GM21526 (cell line): ENCODE measurements around the gene CIB1.

Experiments
- ATAC-seq: cut with Tn5 transposase; IDR thresholded peaks from one replicate; pipeline ENCODE4 v1.9.1; 2021; ENCODE audit warnings: moderate library complexity; ENCODE audit not compliant: unreplicated experiment, low FRiP score

Gene CIB1

DNA sequence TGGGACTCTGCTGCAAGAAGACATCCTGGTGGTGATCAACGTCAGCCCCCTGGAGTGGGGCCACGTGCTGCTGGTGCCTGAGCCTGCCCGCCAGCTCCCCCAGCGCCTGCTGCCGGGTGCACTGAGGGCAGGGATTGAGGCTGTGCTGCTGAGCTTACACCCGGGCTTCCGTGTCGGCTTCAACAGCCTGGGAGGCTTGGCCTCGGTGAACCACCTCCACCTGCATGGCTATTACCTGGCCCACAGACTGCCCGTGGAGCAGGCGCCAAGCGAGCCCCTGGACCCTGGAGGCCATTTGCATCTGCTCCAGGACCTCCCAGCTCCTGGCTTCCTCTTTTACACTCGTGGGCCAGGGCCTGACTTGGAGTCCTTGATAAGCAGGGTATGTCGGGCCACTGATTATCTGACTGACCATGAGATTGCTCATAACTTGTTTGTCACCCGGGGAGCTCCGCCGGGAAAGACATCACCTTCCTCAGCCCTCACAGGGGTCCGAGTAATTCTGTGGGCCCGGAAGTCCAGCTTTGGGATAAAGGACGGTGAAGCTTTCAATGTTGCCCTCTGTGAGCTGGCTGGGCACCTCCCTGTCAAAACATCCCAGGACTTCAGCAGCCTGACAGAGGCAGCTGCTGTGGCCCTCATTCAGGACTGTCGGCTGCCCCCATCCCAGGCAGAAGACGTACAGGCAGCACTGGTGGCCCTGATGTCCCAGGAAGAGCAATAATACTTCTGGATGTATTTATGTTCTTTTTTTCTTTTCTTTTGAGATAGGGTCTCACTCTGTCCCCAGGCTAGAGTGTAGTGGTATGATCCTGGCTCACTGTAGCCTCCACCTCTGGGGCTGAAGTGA, 7.8 kb upstream of the CIB1 start:
- ATAC-seq, result no peak

DNA sequence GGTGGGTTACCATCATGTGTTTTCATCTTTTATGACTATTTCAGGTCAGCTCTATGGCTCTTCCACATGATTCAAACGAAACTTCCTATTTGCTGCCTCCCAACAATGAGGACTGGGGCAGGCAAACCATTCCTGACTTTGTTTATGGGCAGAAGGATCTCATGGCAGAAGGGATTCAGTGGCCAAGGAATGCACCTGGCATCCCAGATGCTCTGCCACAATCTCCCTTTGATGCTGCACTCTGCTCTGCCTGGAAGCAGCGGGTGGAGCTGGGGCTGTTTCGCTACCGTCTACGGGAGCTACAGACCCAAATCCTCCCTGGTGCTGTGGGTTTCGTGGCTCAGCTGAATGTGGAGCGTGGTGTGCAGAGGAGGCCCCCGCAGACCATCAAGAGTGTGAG, 7.1 kb upstream of the CIB1 start:
- no peak for ATAC-seq

DNA sequence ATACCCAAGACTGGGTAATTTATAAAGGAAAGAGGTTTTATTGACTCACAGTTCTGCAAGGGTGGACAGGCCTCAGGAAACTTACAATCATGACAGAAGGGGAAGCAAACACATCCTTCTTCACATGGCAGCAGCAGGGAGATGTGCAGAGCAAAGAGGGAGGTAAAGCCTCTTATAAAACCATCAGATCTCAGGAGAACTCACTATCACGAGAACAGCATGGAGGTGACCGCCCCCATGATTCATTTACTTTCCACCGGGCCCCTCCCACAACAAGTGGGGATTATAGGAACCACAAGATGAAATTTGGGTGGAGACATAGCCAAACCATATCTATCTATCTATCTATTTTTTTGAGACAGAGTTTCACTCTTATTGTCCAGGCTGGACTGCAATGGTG, 5.6 kb upstream of the CIB1 start:
- ATAC-seq, result no peak

DNA sequence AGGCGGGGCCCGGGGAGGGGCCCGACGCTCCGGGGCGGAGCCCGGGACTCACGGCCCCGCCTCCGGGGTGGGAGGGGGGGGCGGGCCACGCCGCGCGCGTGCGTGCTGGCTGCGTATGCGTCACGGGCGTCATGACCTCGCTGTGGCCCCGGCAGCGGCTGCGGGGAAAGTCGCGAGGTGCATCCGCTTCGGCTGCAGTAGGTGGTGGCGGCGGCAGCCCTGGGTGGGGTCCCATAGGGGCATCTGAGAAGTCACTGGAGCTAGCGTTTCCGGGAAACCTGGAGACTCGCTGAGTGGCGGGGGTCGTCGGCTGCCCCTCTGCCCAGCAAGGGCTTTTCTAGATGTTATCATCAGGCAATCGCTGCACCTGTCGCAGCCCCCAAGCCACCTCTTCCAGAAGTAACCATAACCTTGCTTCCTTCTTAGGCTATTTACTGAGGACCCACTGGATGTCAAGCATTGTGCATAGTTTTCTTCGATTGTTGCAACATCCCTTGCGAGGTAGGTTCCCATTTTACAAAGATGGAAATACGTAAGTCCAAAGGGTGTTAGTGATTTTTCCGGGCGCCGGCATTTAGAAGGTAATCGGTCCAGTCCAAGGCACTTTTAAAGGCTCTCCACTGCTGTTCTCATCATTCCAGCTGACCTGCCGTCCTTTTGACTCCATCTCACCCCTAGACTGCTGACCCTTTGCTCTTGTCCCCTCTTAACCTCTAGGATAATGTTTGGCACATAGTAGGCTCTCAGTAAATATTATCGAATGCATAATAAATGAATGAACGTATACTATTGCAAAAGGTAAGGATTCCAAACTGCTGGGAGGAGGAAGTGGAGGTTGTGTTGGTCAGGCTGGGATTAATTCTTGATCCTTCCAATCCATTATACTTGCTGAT, 601 bp upstream of the CIB1 start, which contains the start of gene GDPGP1:
TSS of gene GDPGP1 (plus strand) at position 114 of the 893 bp plus-strand sequence. CDS start 6,700 bp downstream, outside the sequence.
- ATAC-seq, result peak; percentile 46

DNA sequence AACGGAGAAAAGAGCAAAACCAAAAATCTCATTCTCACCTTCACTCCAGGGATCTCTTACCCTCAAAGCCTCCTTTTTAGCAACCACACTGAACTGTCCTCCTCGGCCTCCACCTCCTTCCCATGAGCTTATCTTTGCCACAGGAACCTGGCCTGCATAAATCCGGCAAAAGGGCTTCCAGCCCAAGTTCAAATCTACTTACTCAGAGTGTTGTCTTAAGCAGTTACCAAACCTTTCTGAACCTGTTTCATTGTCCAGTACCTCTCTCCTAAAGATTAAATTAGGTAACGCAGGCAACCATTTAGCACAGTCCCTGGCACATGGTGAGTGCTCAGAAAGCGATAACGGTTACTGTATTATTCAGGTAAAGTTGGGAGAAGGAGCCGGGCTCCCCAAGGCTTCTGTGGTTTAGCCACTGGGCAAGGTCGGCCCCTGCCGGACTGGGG, 777 bp downstream of the CIB1 start:
- no peak for ATAC-seq

DNA sequence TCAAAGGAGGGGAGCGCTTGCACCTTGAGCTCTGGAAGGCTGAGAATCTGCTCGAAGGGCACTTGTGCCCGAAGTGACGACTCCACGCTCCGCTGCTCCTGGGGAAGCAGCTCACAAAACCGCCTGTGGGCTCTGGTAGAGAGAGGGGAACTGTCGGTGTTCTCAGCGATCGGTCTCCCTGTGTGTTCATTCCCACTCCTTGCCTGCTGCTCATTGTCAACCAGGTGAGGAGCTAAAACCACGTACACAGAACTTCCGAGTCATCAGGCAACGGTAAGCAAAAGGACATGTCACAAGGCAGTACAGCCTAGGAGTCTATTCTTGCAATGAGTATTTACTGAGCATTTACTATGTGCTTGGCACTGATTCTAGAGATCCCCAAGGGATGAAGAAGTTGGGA, 1.5 kb downstream of the CIB1 start:
- ATAC-seq, result no peak

DNA sequence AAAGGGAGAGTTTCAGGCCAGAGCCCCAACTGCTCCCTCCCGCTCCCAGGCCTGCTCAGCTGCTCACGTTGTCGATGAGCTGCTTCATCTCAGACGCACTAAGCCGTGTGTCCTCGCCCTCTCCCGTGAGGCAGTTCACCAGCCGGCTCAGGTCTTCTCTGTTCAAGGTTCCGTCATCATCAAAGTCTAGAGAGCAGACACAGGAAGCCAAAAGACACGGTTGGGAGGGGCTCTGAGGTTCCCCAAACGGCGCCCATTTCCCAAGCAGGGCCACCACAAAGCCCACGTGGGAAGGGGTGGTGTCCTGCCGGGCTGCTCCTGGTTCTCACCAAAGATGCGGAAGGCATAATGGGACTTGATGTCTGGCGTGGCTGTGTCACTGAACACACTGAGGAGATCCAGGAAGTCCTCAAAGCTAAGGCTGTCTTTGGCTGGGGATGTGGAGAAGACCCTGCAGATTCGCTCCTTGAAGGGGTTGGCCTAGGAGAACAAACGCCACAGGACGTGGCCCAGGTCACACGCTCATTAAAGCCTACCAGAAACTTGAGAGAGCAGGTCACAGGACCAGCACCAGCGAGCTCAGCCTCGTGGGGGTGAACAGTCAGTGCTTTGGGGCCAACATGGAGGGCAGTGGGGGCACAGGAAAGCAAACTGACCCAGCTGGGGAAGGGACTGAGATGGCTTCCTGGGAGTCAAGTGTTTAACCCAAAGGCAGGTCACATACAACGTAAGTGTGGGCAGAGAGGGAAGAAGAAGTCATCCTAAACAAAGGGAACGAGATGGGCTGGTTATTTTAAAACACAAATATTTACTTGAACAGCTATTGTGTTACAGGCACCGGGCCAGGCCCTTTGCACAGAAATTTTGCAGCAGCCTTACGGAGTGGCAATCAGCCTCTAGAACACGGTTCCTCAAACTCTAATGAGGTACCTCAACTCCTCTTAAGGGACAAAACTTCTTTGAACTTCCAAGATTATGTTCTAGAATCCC, 2.4 kb downstream of the CIB1 start:
- ATAC-seq, result no peak

DNA sequence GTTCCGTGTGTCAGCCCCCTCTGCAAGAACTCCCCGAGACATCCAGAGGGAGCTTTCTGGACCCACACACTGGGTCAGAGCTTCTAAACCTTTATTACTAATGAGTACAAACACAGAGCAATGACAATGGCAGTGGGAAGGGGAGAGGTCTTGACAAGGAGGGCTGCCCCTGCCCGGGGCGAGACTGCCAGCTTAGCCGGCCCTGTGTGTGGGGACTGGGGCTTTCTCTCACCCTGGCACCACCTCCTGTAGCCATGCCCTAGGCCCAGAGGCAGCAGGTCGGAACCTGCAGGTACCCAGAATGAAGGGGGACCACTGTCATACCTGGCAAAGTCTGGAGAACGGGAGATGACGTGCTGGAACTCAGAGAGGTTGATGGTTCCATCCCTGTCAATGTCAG, 3.1 kb downstream of the CIB1 start:
- no peak for ATAC-seq

DNA sequence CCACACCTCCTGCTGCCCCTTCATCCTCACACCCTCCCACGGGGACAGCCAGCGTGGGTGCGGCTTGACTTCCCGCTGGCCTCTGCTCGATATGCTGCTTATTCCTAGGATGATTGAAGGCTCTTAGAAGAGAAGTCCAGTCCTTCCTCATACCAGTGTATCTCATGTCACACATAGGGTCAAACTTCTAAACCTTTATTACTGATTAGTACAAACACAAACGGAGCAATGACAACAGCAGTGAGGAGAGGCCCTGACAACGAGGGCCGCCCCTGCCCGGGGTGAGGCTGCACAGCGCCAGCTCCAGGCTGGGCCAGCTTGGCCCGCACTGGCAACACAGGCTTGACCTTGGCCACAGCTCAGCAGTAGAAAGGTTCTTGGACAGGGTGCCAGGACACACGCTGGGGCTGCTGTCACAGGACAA, 3.7 kb downstream of the CIB1 start:
- no peak for ATAC-seq

DNA sequence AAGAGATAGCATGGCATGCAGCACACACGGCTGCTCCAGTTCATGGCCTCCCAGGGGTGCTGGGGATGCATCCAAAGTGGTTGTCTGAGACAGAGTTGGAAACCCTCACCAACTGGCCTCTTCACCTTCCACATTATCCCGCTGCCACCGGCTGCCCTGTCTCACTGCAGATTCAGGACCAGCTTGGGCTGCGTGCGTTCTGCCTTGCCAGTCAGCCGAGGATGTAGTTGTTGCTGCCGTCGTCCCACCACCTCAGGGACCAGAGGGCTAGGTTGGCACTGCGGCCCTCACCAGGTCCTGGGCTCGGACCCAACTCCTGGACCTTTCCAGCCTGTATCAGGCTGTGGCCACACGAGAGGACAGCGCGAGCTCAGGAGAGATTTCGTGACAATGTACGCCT, 4.8 kb downstream of the CIB1 start:
- ATAC-seq, result no peak

DNA sequence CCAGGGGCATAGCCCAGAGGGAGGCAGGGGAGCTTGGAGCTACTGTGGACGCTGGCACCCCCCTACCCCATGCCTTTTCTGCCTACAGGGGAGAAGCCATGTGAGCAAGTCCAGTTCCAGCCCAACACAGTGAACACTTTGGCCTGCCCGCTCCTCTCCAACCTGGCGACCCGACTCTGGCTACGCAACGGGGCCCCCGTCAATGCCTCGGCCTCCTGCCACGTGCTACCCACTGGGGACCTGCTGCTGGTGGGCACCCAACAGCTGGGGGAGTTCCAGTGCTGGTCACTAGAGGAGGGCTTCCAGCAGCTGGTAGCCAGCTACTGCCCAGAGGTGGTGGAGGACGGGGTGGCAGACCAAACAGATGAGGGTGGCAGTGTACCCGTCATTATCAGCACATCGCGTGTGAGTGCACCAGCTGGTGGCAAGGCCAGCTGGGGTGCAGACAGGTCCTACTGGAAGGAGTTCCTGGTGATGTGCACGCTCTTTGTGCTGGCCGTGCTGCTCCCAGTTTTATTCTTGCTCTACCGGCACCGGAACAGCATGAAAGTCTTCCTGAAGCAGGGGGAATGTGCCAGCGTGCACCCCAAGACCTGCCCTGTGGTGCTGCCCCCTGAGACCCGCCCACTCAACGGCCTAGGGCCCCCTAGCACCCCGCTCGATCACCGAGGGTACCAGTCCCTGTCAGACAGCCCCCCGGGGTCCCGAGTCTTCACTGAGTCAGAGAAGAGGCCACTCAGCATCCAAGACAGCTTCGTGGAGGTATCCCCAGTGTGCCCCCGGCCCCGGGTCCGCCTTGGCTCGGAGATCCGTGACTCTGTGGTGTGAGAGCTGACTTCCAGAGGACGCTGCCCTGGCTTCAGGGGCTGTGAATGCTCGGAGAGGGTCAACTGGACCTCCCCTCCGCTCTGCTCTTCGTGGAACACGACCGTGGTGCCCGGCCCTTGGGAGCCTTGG, 5.6 kb downstream of the CIB1 start:
- no peak for ATAC-seq

DNA sequence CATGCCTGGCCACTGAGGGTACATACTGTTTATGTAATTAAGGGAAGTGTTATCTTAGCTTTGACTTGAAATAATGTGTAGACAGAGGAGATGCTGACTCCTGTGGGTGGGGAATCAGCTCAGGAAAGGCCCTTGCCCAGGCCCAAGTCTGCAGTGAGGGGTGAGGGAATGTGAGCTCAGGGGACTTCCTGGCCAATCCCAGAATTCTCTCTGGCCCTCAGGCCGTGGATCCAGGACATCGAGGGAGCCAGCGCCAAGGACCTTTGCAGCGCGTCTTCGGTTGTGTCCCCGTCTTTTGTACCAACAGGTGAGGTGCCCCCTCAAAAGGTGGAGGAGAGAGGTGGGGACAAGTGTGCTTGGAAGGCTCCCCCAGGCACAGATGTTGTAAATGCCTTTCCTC, 6.4 kb downstream of the CIB1 start:
- no peak for ATAC-seq

DNA sequence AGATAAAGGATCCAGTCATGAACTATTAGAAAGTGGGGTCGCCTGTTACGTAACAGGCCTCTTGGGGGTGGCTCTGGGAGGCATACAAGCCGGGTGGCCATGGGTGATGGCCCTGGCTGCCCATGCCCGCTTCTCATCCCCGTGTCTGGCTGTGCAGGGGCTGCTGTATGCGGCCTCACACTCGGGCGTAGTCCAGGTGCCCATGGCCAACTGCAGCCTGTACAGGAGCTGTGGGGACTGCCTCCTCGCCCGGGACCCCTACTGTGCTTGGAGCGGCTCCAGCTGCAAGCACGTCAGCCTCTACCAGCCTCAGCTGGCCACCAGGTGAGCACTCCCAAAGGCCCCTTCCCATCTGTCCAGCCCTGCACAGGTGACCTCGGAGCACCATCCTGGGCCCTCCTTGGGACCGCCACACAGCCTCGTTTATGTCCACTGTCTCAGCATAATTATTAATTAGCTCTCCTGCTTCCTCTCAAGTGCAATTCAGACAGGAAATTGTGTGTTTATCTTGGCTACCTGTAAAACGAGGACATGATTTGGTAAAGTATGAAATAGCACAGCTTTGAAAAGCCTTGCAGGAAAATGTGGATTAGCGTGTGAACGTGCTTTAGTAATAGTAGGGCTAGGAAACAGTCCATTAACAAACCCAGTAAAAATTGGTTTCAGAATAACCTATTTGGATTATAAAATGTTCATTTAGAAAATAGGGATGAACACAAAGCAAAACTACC, 8.1 kb downstream of the CIB1 start:
- no peak for ATAC-seq

DNA sequence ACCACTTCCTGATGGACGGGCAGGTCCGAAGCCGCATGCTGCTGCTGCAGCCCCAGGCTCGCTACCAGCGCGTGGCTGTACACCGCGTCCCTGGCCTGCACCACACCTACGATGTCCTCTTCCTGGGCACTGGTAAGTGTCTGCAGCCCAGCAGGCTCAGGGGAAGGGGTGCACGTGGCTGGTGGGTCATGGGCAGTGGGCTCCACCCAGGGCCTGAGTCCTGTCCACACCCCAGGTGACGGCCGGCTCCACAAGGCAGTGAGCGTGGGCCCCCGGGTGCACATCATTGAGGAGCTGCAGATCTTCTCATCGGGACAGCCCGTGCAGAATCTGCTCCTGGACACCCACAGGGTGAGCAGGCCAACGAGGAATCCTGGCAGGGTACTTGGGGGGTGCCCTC, 8.7 kb downstream of the CIB1 start:
- ATAC-seq, result no peak

DNA sequence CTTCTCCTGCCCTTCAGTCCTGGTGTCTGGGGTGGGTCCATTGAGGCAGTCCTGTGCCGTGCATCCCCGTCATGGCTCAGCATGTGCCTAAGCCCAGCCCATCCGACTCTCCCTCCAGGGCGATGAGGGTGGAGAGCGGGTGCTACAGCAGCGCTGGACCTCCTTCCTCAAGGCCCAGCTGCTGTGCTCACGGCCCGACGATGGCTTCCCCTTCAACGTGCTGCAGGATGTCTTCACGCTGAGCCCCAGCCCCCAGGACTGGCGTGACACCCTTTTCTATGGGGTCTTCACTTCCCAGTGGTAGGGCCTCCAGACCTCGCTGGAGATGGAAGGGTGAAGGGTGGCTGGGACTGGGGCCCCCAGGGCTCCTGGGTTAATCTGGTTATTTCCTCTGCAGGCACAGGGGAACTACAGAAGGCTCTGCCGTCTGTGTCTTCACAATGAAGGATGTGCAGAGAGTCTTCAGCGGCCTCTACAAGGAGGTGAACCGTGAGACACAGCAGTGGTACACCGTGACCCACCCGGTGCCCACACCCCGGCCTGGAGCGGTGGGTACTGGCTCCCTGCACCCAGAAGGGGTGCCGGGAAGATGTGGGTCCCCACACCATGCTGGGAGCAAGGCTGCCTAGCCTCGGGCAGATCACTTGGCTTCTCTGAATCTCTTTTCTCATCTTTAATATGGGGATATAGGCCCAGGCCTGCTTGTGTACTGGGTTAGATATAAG, 10.1 kb downstream of the CIB1 start:
- ATAC-seq, result no peak

DNA sequence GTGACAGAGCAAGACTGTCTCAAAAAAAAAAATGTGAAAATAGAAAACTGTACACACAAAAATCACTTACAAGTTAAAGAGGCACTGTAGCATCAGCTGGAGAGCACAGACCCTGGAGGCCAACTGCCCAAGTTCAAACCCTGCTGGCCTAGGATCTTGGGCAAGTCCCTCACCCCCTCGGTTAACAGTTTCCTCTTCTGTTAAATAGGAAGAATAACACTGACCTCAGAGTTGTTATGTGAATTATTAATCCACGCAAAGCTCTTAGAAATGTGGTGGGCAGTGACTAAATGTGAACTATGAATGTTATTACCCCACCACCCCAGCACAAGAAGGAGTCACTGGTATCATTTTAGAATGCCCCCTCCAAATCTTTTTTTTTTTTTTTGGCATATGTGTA, 11.2 kb downstream of the CIB1 start:
- no peak for ATAC-seq

DNA sequence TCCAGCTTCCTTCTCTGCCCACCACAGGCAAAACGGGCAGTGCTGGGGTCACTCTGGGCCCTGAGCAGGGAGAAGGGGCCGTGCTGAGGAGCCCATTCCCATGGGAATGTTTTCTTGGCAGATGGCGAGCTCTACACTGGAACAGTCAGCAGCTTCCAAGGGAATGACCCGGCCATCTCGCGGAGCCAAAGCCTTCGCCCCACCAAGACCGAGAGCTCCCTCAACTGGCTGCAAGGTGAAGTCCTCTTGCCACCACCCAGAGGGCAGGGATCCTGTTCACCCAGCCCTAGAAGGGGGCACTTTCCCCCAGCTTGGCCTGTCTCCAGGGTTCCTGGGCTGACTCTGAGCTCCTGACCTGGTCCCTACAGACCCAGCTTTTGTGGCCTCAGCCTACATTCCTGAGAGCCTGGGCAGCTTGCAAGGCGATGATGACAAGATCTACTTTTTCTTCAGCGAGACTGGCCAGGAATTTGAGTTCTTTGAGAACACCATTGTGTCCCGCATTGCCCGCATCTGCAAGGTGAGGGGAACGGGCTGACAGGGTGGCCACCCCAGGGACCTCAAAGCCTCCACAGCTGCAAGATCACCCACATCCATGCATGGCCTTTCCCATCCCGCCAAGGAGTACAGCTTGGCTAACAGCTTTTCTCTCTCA, 12.4 kb downstream of the CIB1 start:
- no peak for ATAC-seq
